Activated CD4-positive, alpha-beta T cell treated with anti-CD3 and anti-CD28 coated beads for 36 hours (primary cell): ENCODE measurements around the gene AIF1. TPM values are rescaled to one million over a fixed set of nuclear protein-coding genes. Genes with fewer than 3 reads are reported as not detected.

Experiments
- ATAC-seq: fragments of 200-7000 bp; cut with Tn5 transposase; one replicate; pipeline ENCODE4 v1.10.0; 2021; ENCODE audit warnings: mild to moderate bottlenecking, moderate library complexity
- CTCF ChIA-PET: fragments of 350-600 bp; sonication (Branson Sonifier 250); formaldehyde crosslinking; loops from one replicate; lab custom pipeline; 2021; ENCODE audit warnings: antibody characterized with exemption; lab: Charles Lee
- POLR2A ChIA-PET: fragments of 350-600 bp; sonication (Branson Sonifier 250); formaldehyde crosslinking; loops from one replicate; lab custom pipeline; 2021; ENCODE audit warnings: antibody characterized with exemption, inconsistent platforms; lab: Charles Lee
- DNase-seq: peaks from one replicate; pipeline ENCODE4 v3.0.0-alpha.2; 2020
- H3K27ac Mint-ChIP-seq: one replicate; pipeline ENCODE4 v1.8.0; 2021; ENCODE audit warnings: mixed read lengths
- H3K27me3 Mint-ChIP-seq: one replicate; pipeline ENCODE4 v1.8.0; 2021; ENCODE audit warnings: mixed read lengths
- H3K36me3 Mint-ChIP-seq: one replicate; pipeline ENCODE4 v1.8.0; 2021; ENCODE audit warnings: low read depth, mixed read lengths
- H3K4me1 Mint-ChIP-seq: one replicate; pipeline ENCODE4 v1.8.0; 2021; ENCODE audit warnings: mixed read lengths
- H3K4me3 Mint-ChIP-seq: one replicate; pipeline ENCODE4 v1.8.0; 2021; ENCODE audit warnings: mild to moderate bottlenecking, moderate library complexity, mixed read lengths
- H3K9me3 Mint-ChIP-seq: one replicate; pipeline ENCODE4 v1.8.0; 2021; ENCODE audit warnings: low read depth, mixed read lengths
- intact Hi-C, 2 experiments: fragments of 100-400 bp; cut with DNase I in 1 of 2; cut with micrococcal nuclease in 1 of 2; formaldehyde crosslinking; loops; one replicate each; pipeline versions ENCODE4 v1.14.2 to v1.15.1; 2022 to 2024; cut with DNase I, micrococcal nuclease
- total RNA-seq, 2 experiments: library from RNA; stranded (reverse); gene quantifications; one replicate each; pipeline ENCODE4 v1.2.3, GENCODE V29; 2021

Gene AIF1
- 10 to 100 TPM; 89.2 to 96.1 TPM for total RNA-seq

DNA sequence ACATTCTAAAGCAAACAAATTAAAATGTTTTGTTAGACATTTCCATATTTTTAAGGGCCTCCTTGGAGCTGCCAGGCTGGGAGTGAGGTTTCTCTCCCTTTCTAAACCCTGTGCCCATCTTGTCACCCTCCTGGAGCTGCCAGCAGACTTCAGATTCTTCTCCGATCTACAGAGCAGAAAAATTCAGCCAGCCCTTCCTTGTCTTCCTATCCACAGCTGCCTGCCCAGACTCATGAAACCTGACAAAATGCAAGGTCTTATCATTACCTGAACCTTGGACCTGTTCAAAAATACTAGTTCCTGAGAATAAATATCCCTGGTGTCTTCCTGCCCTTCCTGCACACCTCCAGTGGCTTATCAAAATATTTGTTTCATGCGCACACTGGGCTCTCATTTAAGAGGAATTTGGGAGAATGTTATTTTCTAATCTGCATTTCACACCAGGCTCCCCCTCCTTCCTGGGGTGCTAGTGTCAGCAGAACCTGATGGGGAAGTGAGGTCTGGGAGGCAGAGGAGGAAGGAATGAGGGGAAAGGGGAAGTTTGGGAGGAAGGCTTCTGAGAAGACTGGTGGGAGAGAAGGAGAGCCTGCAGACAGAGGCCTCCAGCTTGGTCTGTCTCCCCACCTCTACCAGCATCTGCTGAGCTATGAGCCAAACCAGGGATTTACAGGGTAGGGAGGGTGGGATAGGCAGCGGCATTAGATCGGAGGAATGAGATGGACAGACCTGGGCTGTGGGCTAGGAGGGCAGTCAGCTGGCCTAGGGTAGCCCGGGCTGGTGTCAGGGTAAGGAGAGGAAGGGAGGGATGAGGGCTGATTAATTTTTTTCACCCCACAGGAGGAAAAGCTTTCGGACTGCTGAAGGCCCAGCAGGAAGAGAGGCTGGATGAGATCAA is at the start of gene AIF1:
Gene AIF1, plus strand, starts transcription at position 551 of the 895 bp plus-strand sequence. Its CDS starts 96 bp downstream, at position 647.
- POLR2A ChIA-PET: interaction anchor here (1.1 kb wide), 1 partner anchor 37 kb away, joined by 3 read pairs; the partner anchor contains the start of gene BAG6
- intact Hi-C loops: no loop called here

DNA sequence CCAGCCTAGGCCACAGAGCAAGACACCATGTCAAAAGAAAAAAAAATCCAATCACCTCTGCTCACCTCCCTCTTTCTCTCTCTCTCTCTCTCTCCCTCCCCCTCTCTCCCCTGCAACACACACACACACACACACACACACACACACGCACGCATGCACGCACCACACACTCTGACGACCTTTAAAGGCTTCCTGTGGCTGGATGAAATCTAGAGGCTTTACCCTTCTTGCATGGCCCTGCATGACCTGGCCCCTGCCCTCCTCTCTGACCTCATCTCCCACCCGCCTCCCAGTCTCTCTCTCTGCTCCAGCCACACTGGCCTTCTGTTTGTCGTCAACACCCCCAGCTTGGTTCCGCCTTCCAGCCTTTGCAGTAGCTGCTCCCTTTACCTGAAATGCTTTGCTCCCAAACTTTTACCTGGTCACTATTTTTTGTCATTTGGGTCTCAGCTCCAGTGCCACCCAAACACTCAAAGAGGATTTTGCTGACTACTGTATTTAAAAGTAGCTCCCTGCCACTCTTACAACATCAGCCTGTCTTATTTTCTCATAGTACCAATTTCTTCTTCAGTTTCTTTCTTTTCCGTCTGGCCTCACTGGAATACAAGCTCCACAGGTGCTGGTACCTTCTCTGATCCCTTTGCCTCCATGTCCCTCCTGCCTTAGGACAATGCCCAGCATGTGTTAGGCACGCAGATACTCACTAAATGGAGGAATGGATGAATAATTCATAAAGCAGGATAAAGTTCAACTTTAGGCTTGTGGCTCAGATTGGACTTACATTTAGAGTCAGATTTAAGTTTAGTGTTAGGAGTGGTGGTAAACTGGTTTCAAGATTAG is 47.3 kb upstream of the AIF1 start:
- DNase-seq (peak; percentile 46), ATAC-seq (peak; percentile 13)
- Mint-ChIP-seq H3K27ac (peak overlapping the region; percentile 89), H3K9me3 (no peaks in the 10 kb centered on the region), H3K36me3 (peaks cover 18% of the 10 kb centered on the region), H3K4me1 (peaks cover 85% of the 10 kb centered on the region), H3K27me3 (peaks cover 3% of the 10 kb centered on the region), H3K4me3 (peak overlapping the region; percentile 58)
- POLR2A ChIA-PET: interaction anchor here (0.6 to 1.8 kb wide), 8 partner anchors 8 to 97 kb away, joined by 3 to 18 read pairs (median 4); partner anchors contain the start of genes GPANK1 and NCR3
- intact Hi-C loops: loop anchor here (1.0 kb wide), 3 partner anchors 7 to 12 kb away; no protein-coding TSS in a partner anchor
- CTCF ChIA-PET: interaction anchor here (0.9 to 28.5 kb wide), 10 partner anchors 9 to 370 kb away, joined by 3 to 873 read pairs (median 5); partner anchors contain the start of genes ATP6V1G2, DDX39B, LST1 and LTB

More for the DNA sequence above, at the start of gene AIF1:
- Mint-ChIP-seq H3K27ac (peak within 1 kb of the TSS; percentile 86), H3K27me3 (no peaks in the 10 kb centered on the region), H3K4me3 (peak within 1 kb of the TSS; percentile 75), H3K4me1 (peaks cover 39% of the 10 kb centered on the region), H3K9me3 (no peaks in the 10 kb centered on the region), H3K36me3 (peaks cover 11% of the 10 kb centered on the region)
- no peak for DNase-seq
- no peak for ATAC-seq
- CTCF ChIA-PET: interaction anchor here (0.6 to 4.4 kb wide), 4 partner anchors 16 to 69 kb away, joined by 3 to 22 read pairs (median 4); partner anchors contain the start of gene ATP6V1G2

DNA sequence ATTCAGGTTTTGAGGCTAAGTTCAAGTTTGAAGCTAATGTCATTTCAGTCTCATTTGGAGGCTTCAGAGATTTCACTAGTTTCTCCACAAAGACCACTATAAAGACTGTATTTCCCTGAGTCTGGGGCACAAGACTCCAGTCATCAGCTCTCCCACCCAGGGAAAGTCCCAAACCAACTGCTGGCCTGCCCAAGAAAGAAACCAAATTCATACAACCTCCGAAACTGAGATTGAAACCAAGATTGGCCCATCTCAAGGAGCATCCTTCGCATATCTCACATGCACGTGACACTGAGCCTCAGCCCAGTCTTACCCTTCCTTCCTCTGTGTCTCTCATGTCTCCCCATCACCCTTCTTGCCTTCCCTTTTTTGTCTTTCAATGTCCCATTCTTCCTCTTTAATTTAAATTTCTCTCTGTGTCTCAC is 46.5 kb upstream of the AIF1 start:
- CTCF ChIA-PET: interaction anchor here (0.9 to 28.5 kb wide), 10 partner anchors 10 to 371 kb away, joined by 3 to 873 read pairs (median 5); partner anchors contain the start of genes ATP6V1G2, DDX39B, LST1 and LTB
- peak overlapping the region; percentile 89 for H3K27ac Mint-ChIP-seq
- intact Hi-C loops: loop anchor here (1.0 kb wide), 3 partner anchors 8 to 11 kb away; no protein-coding TSS in a partner anchor

DNA sequence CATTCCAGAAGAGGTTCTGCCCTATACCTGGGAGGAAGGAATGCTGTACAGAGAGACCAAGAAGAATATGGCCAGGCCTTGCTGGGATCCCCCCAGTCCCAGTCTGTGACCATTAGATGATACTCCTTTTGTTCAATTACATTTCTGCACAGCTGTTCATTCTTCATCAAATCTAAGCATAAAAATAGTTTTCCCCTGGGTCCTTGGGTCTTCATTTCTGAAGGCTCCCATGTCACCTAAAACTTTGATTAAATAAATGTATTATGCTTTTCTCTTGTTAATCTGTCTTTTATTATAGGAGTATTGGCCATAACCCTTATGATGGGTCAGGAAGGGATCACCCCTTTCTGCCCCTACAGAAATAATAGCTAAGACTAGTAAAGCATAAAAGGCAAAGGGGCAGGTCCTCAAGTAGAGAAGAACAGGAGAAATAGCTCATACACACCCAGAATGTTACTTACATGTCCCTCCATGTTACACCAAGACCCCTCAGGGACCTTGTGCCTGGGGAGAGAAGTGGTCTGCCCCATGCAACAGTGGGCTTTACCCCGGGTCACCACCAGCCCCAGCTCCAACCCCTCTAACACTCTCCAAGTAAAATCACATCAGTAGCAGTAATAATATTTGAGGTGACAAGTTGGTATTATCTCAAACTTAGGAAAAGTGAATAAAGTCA is 45.0 kb upstream of the AIF1 start:
- ATAC-seq (no peak), DNase-seq (no peak)
- H3K27me3 Mint-ChIP-seq: no peaks in the 10 kb centered on the region
- peaks cover 91% of the 10 kb centered on the region for H3K4me1 Mint-ChIP-seq
- ChIA-PET CTCF (interaction anchor here (0.7 to 28.5 kb wide), 9 partner anchors 8 to 237 kb away, joined by 3 to 873 read pairs (median 4); partner anchors contain the start of genes ATP6V1G2, LST1, LTB and NCR3), POLR2A (interaction anchor here (0.9 to 1.0 kb wide), 2 partner anchors 10 to 13 kb away, joined by 3 read pairs; no protein-coding TSS in a partner anchor)
- H3K36me3 Mint-ChIP-seq: peaks cover 20% of the 10 kb centered on the region
- no peaks in the 10 kb centered on the region for H3K9me3 Mint-ChIP-seq
- intact Hi-C loops: loop anchor here in 1 of 2 experiments (5.0 to 10.0 kb wide), 5 partner anchors 213 to 1225 kb away; partner anchors contain the start of genes HLA-B and RPP21
- H3K27ac Mint-ChIP-seq: peak overlapping the region; percentile 48
- no peak overlapping the region for H3K4me3 Mint-ChIP-seq

More for the DNA sequence above, 46.5 kb upstream of the AIF1 start:
- POLR2A ChIA-PET: interaction anchor here (0.6 to 1.8 kb wide), 9 partner anchors 9 to 365 kb away, joined by 3 to 18 read pairs (median 4); partner anchors contain the start of genes GPANK1 and NCR3
- peak; percentile 60 for ATAC-seq
- peaks cover 3% of the 10 kb centered on the region for H3K27me3 Mint-ChIP-seq
- no peaks in the 10 kb centered on the region for H3K9me3 Mint-ChIP-seq
- DNase-seq: peak; percentile 83
- peaks cover 86% of the 10 kb centered on the region for H3K4me1 Mint-ChIP-seq
- H3K36me3 Mint-ChIP-seq: peaks cover 21% of the 10 kb centered on the region
- peak overlapping the region; percentile 58 for H3K4me3 Mint-ChIP-seq

DNA sequence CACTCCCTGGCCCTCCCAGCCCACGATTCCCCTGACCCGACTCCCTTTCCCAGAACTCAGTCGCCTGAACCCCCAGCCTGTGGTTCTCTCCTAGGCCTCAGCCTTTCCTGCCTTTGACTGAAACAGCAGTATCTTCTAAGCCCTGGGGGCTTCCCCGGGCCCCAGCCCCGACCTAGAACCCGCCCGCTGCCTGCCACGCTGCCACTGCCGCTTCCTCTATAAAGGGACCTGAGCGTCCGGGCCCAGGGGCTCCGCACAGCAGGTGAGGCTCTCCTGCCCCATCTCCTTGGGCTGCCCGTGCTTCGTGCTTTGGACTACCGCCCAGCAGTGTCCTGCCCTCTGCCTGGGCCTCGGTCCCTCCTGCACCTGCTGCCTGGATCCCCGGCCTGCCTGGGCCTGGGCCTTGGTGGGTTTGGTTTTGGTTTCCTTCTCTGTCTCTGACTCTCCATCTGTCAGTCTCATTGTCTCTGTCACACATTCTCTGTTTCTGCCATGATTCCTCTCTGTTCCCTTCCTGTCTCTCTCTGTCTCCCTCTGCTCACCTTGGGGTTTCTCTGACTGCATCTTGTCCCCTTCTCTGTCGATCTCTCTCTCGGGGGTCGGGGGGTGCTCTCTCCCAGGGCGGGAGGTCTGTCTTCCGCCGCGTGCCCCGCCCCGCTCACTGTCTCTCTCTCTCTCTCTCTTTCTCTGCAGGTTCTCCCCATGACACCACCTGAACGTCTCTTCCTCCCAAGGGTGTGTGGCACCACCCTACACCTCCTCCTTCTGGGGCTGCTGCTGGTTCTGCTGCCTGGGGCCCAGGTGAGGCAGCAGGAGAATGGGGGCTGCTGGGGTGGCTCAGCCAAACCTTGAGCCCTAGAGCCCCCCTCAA is 42.8 kb upstream of the AIF1 start, which contains the start of gene LTA:
Gene LTA, plus strand, starts transcription at position 249 of the 871 bp plus-strand sequence. Its CDS starts 454 bp downstream, at position 703.
- DNase-seq (peak; percentile 91), ATAC-seq (peak; percentile 48)
- Mint-ChIP-seq H3K36me3 (peaks cover 35% of the 10 kb centered on the region), H3K4me3 (peak within 1 kb of the TSS; percentile 97), H3K27me3 (no peaks in the 10 kb centered on the region), H3K4me1 (peaks cover 83% of the 10 kb centered on the region), H3K27ac (peak within 1 kb of the TSS; percentile 98), H3K9me3 (no peaks in the 10 kb centered on the region)
- POLR2A ChIA-PET: interaction anchor here (0.5 to 2.0 kb wide), 5 partner anchors 9 to 958 kb away, joined by 3 to 15 read pairs (median 3); partner anchors contain the start of gene DDX39B
- intact Hi-C loops: loop anchor here (1.0 to 10.0 kb wide), 8 partner anchors 8 to 1227 kb away; partner anchors contain the start of genes HLA-B (in 1 of the 2), NFKBIL1 (in 1 of the 2) and RPP21 (in 1 of the 2)
- CTCF ChIA-PET: interaction anchor here (1.3 to 28.5 kb wide), 5 partner anchors 10 to 78 kb away, joined by 6 to 873 read pairs (median 13); partner anchors contain the start of genes ATP6V1G2, LST1, LTB and NCR3

DNA sequence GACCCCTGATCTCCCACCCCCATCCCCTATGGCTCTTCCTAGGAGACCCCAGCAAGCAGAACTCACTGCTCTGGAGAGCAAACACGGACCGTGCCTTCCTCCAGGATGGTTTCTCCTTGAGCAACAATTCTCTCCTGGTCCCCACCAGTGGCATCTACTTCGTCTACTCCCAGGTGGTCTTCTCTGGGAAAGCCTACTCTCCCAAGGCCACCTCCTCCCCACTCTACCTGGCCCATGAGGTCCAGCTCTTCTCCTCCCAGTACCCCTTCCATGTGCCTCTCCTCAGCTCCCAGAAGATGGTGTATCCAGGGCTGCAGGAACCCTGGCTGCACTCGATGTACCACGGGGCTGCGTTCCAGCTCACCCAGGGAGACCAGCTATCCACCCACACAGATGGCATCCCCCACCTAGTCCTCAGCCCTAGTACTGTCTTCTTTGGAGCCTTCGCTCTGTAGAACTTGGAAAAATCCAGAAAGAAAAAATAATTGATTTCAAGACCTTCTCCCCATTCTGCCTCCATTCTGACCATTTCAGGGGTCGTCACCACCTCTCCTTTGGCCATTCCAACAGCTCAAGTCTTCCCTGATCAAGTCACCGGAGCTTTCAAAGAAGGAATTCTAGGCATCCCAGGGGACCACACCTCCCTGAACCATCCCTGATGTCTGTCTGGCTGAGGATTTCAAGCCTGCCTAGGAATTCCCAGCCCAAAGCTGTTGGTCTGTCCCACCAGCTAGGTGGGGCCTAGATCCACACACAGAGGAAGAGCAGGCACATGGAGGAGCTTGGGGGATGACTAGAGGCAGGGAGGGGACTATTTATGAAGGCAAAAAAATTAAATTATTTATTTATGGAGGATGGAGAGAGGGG is 41.6 kb upstream of the AIF1 start:
- H3K4me1 Mint-ChIP-seq: peaks cover 75% of the 10 kb centered on the region
- peak overlapping the region; percentile 97 for H3K4me3 Mint-ChIP-seq
- intact Hi-C loops: loop anchor here in 1 of 2 experiments (2.0 to 10.0 kb wide), 6 partner anchors 15 to 1229 kb away; partner anchors contain the start of genes HLA-B and RPP21
- POLR2A ChIA-PET: interaction anchor here (0.5 to 4.9 kb wide), 5 partner anchors 8 to 1724 kb away, joined by 3 to 43 read pairs (median 3); partner anchors contain the start of gene DDX39B
- CTCF ChIA-PET: interaction anchor here (0.6 to 28.5 kb wide), 6 partner anchors 9 to 1396 kb away, joined by 3 to 873 read pairs (median 28); partner anchors contain the start of genes ATP6V1G2, LST1, LTB and NCR3
- H3K27ac Mint-ChIP-seq: peak overlapping the region; percentile 98
- no peaks in the 10 kb centered on the region for H3K27me3 Mint-ChIP-seq
- no peak for ATAC-seq
- peaks cover 45% of the 10 kb centered on the region for H3K36me3 Mint-ChIP-seq
- no peak for DNase-seq
- no peaks in the 10 kb centered on the region for H3K9me3 Mint-ChIP-seq

DNA sequence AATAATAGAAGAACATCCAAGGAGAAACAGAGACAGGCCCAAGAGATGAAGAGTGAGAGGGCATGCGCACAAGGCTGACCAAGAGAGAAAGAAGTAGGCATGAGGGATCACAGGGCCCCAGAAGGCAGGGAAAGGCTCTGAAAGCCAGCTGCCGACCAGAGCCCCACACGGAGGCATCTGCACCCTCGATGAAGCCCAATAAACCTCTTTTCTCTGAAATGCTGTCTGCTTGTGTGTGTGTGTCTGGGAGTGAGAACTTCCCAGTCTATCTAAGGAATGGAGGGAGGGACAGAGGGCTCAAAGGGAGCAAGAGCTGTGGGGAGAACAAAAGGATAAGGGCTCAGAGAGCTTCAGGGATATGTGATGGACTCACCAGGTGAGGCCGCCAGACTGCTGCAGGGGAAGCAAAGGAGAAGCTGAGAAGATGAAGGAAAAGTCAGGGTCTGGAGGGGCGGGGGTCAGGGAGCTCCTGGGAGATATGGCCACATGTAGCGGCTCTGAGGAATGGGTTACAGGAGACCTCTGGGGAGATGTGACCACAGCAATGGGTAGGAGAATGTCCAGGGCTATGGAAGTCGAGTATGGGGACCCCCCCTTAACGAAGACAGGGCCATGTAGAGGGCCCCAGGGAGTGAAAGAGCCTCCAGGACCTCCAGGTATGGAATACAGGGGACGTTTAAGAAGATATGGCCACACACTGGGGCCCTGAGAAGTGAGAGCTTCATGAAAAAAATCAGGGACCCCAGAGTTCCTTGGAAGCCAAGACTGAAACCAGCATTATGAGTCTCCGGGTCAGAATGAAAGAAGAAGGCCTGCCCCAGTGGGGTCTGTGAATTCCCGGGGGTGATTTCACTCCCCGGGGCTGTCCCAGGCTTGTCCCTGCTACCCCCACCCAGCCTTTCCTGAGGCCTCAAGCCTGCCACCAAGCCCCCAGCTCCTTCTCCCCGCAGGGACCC is 40.6 kb upstream of the AIF1 start:
- ATAC-seq: peak; percentile 0
- peak; percentile 62 for DNase-seq

More for the DNA sequence above, 40.6 kb upstream of the AIF1 start:
- CTCF ChIA-PET: interaction anchor here (0.6 to 28.5 kb wide), 13 partner anchors 10 to 619 kb away, joined by 3 to 873 read pairs (median 4); partner anchors contain the start of genes ATP6V1G2, BAG6, DDX39B and LST1
- POLR2A ChIA-PET: interaction anchor here (0.5 to 4.9 kb wide), 28 partner anchors 8 to 1723 kb away, joined by 3 to 43 read pairs (median 4); partner anchors contain the start of genes ATP6V1G2, BRD2, DDX39B and HSPA1B
- no peaks in the 10 kb centered on the region for H3K27me3 Mint-ChIP-seq
- H3K27ac Mint-ChIP-seq: peak overlapping the region; percentile 98
- H3K4me3 Mint-ChIP-seq: peak overlapping the region; percentile 97
- no peaks in the 10 kb centered on the region for H3K9me3 Mint-ChIP-seq
- peaks cover 52% of the 10 kb centered on the region for H3K36me3 Mint-ChIP-seq
- peaks cover 74% of the 10 kb centered on the region for H3K4me1 Mint-ChIP-seq
- intact Hi-C loops: loop anchor here (1.0 to 10.0 kb wide), 9 partner anchors 14 to 1230 kb away; partner anchors contain the start of genes HLA-B (in 1 of the 2), PRRC2A (in 1 of the 2) and RPP21 (in 1 of the 2)
